NCI-H510A treated with DMSO at 0.1 percent for 48 hours (cell line): Measurements from ENCODE around the gene POLE3.
"Not testable (repeated sequence)": the region's sequence is repeated elsewhere in the genome, so short reads cannot be mapped to it uniquely, and the experiment has no call there.

Experiments used
- DNase-seq: peaks from one replicate; lab custom pipeline; 2025; lab: John Stamatoyannopoulos, UW

POLE3 gene

GRCh38 chr9:113410207-113410864 lies at the start of gene POLE3, which contains the start of gene C9orf43:
Gene POLE3, minus strand, starts transcription at chr9:113410675. Its CDS starts 382 bp downstream, at chr9:113410293.
Gene C9orf43, plus strand, starts transcription at chr9:113410747. Its CDS starts 2,747 bp downstream, at chr9:113413494.
- peak; percentile 94 for DNase-seq

- DNase-seq = no peak
Measured at GRCh38 chr9:113456235-113456634, 45.8 kb upstream of the POLE3 start.

- DNase-seq = peak; percentile 27
Measured at GRCh38 chr9:113454914-113455761, 44.7 kb upstream of the POLE3 start.

- DNase-seq = no peak
Measured at GRCh38 chr9:113452113-113452605, 41.7 kb upstream of the POLE3 start.

- DNase-seq = no peak
Measured at GRCh38 chr9:113449376-113449775, 38.9 kb upstream of the POLE3 start.

GRCh38 chr9:113446323-113446740 lies 35.9 kb upstream of the POLE3 start:
- peak; percentile 82 for DNase-seq

- no peak for DNase-seq
Measured at GRCh38 chr9:113444736-113445135, 34.3 kb upstream of the POLE3 start.

GRCh38 chr9:113437716-113438115 lies 27.2 kb upstream of the POLE3 start:
- DNase-seq = not testable (repeated sequence)

GRCh38 chr9:113436728-113437515 lies 26.4 kb upstream of the POLE3 start:
- DNase-seq = no peak

- no peak for DNase-seq
Measured at GRCh38 chr9:113431191-113431590, 20.7 kb upstream of the POLE3 start.

GRCh38 chr9:113428062-113428615 lies 17.7 kb upstream of the POLE3 start:
- DNase-seq = no peak

GRCh38 chr9:113427629-113428028 lies 17.2 kb upstream of the POLE3 start:
- no peak for DNase-seq

- DNase-seq = no peak
Measured at GRCh38 chr9:113426701-113427100, 16.2 kb upstream of the POLE3 start.

- DNase-seq = no peak
Measured at GRCh38 chr9:113425072-113425471, 14.6 kb upstream of the POLE3 start.

GRCh38 chr9:113421726-113422125 lies 11.3 kb upstream of the POLE3 start:
- no peak for DNase-seq

GRCh38 chr9:113417370-113417769 lies 6.9 kb upstream of the POLE3 start:
- DNase-seq = no peak

- DNase-seq = no peak
Measured at GRCh38 chr9:113416149-113416721, 5.8 kb upstream of the POLE3 start.

GRCh38 chr9:113409883-113410206 lies 630 bp downstream of the POLE3 start:
- no peak for DNase-seq

GRCh38 chr9:113409481-113409880 lies 994 bp downstream of the POLE3 start:
- DNase-seq = no peak

- DNase-seq = peak; percentile 42
Measured at GRCh38 chr9:113406873-113407511, 3.5 kb downstream of the POLE3 start.

GRCh38 chr9:113406353-113406752 lies 4.1 kb downstream of the POLE3 start:
- not testable (repeated sequence) for DNase-seq
